ENCODE data around the gene ZNF862.

DNA sequence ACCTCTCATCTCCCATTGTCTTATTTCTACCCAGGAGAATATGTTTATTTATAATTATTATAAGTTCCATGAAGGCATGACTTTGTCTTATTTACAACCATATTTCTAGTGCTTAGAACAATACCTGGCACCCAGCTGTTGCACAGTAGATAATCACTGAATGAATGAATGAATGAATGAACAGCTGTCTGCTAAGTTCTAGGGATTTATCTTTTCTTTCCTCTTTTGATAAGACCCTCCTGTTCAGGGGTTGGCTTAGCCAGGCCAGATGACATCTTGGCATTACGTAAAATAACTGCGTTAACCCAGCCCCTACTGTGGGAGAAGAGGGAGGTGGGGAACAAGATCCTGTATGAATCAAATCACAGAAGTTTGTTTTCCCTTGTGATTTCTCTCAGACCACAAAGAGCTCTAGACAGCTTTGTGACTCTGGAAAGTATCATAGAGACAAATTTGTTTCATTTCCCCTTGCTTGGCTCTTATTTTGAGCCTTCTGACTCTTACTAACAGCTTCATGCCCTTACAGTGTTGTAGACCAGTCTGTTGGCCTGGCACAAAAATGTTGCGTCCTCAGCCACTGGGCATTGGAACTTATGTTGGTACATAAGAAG is 8.4 kb downstream of the ZNF862 start:
- TF ChIP-seq, protein P1, sequence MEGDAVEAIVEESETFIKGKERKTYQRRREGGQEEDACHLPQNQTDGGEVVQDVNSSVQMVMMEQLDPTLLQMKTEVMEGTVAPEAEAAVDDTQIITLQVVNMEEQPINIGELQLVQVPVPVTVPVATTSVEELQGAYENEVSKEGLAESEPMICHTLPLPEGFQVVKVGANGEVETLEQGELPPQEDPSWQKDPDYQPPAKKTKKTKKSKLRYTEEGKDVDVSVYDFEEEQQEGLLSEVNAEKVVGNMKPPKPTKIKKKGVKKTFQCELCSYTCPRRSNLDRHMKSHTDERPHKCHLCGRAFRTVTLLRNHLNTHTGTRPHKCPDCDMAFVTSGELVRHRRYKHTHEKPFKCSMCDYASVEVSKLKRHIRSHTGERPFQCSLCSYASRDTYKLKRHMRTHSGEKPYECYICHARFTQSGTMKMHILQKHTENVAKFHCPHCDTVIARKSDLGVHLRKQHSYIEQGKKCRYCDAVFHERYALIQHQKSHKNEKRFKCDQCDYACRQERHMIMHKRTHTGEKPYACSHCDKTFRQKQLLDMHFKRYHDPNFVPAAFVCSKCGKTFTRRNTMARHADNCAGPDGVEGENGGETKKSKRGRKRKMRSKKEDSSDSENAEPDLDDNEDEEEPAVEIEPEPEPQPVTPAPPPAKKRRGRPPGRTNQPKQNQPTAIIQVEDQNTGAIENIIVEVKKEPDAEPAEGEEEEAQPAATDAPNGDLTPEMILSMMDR (IDR thresholded peaks at IDR 0.05) = no peak
- TF ChIP-seq POLR2A (IDR thresholded peaks at IDR 0.05) = no peak

Data from Peyer's patch (tissue), 4 donors.